CD4-positive, alpha-beta T cell treated with Interleukin-4 for 1 hour (primary cell): ENCODE measurements around the gene PTGES2.

Source experiments
- DNase-seq, 2 donors: peaks; one replicate each; pipeline ENCODE4 v3.0.0-alpha.2; 2020 to 2022

The PTGES2 gene

GRCh38 chr9:128102196-128102595, 25.3 kb downstream of the PTGES2 start:
- DNase-seq = no peak

DNA sequence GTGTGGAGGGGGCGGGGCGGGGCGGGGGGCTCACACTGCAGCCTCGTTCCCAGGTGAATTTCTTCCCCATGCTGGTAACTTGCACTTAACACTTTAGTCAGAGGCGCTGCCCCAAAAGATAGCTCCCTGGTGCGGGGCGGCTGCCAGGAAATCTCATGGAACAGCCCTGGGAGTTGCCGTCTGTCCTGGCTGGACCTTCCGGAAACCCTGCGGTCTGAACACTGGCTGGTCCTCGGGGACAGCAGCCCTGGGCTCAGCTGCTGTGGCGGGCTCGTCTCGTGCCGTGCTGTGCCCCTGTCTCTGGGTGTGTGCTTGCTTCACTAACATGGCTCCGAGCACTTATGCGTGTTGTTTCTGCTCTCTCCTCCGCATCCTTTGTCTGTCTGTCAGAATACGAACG, 25.8 kb downstream of the PTGES2 start:
- no peak for DNase-seq

- no peak for DNase-seq
These were observed 26.3 kb downstream of the PTGES2 start for GRCh38 chr9:128101231-128101661.

DNA sequence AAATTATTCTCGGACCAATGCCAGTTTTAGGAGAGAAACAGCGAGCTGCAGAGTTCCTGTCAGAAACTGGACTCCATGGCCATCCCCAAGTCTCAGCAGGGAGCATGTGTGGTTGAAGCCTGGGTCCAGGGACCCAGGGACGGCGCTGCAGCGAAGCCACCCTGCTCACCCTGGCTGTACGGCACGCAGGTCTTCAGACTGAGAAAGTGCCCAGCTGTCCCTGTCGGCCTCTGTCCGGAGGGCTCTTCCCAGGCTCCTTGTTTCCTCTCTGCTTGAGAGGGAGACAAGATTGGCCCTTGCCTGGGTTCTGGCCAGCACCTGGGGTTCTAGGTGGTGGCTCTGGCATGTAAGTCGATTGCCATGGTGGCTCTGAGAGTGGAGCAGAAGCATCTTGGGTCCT, 26.9 kb downstream of the PTGES2 start:
- DNase-seq = no peak

- no peak for DNase-seq
These were observed 27.5 kb downstream of the PTGES2 start for GRCh38 chr9:128099932-128100491.

DNA sequence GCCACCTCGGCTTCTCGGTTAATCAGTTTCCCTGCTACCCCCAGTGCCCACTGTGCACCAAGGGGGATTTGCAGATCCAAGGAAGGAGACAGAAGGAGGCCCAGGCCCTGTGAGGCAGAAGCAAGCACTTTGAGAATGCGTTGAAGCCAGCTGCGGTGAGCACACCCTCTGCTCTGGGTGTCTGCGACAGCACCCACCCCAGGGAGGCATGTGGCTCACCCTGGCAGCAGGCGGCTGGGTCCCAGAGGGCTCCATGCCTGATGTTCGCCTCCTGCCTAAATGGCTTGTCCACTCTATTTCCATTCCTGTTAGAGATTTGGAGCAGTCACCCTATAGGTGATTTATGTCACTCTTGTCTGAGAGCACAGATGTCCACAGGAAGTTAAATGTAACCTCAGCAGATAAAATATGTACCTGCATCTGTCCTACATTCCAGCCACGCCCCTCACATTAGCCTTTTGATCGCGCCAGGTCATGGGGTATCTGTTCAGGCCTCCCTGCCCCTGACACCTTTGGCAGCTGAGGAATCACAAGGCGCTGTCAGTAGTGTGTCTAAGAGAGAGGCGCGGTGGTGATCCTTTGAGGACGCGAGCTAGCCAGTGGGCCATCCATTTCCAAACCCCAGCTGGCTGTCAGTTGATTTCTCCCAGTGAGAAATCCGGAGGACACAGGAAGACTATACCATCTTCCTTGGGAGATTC, 28.1 kb downstream of the PTGES2 start:
- no peak for DNase-seq

GRCh38 chr9:128098297-128099230, 29.0 kb downstream of the PTGES2 start:
- DNase-seq = peak; percentile 56 to 86

GRCh38 chr9:128097543-128098296, 29.8 kb downstream of the PTGES2 start:
- no peak for DNase-seq

DNA sequence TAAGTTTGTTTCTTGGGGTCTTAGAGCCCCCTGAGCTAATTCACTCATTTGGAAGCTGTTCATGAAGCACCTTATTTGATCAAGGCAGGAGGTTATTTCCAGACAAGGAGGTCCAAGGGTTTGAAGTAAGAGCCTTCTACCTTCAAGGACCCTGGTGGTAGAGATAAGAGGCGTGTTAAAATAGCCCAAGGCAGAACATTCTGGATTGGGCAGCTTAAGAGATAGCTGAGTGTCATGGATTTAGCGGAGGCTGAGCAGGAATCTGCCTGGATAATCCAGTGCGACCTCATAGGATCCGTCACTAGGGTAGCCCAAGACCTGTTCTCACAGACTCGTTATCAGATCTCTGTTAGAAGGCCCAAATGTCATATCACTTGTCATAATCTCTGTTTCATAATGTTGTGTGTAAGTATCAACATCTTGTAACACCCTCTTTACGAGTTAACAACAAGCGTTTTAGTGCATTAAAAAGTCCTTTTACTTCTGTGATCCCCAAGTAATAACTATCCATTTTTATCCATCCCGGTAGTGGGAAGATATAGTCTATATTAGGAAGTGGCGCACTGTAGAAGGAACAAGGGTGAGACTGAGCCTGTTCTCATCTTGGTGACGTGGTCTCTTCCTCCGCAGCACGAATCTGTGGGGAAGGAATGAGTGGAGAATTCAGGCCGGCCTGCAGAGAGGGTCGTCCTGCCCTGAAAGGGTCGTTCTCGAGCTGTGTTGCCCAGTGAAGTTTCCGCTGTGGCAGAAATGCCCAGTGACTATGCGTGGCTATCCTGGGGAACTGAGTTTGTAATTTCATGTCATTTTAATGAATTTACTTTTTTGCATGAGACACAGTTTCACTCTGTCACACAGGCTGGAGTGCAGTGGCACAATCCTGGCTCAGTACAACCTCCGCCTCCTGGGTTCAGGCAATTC, 30.7 kb downstream of the PTGES2 start:
- no peak for DNase-seq

GRCh38 chr9:128094950-128095544, 32.5 kb downstream of the PTGES2 start:
- no peak for DNase-seq

GRCh38 chr9:128094166-128094949, 33.2 kb downstream of the PTGES2 start:
- DNase-seq = peak; percentile 81 to 91

GRCh38 chr9:128093011-128093410, 34.5 kb downstream of the PTGES2 start:
- peak; percentile 35 to 36 for DNase-seq

DNA sequence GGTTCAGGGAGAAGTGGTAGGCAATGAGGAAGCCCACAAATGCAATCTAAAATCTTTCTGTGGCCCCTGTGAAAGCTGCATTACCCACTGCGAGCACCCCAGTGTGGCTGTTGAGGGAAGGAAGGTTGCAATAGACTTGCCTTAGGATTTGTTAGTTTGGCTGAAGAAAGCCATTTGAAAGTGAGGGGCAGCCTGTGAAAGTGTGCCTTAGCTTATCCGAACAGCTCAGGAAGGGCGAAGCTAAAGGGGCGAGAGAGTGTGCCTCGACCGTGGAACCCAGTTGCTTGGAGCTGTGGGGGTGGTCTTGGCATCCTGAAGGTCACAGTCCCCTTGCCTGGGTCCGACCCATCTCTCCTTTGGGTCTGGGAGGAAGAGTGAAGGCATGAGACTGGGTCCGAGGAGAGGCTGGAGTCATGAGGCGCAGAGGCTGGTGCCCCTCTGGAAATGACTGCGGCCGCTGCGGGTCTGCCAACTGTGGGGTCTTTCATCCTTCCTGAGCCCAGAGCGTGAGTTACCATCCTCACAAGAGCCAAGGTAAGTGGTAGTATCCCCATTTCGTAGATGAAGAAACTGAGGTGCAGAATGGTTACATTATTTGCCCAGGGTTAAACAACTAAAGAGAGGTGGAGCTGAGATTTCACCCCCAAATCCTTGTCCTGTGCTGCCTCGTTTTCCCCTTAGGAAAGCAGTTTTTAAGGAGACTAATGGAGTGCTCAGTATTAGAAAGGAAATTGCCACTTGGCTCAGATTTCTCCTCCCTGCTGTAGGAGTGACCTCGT, 35.1 kb downstream of the PTGES2 start:
- DNase-seq = no peak

DNA sequence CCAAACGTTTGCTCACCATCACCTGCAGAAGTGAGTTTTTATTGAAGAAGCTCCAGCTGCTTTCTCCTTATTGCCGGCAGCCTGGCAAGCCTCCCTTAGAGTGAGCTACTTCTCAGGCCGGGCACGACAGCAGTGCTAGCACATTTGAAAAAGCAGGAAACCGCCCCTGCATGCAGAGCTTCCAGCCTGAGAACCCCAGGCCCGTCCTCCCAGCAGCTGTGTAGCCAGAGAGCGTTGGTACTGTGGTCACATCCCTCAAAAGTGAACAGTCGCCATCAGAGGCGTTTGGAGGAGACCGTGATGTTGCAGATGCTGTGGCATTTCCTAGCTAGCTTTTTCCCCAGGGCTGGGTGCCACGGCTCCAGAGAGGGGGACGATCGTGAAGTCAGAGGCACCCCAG, 36.0 kb downstream of the PTGES2 start:
- DNase-seq = no peak

GRCh38 chr9:128091144-128091543, 36.4 kb downstream of the PTGES2 start:
- no peak for DNase-seq

DNA sequence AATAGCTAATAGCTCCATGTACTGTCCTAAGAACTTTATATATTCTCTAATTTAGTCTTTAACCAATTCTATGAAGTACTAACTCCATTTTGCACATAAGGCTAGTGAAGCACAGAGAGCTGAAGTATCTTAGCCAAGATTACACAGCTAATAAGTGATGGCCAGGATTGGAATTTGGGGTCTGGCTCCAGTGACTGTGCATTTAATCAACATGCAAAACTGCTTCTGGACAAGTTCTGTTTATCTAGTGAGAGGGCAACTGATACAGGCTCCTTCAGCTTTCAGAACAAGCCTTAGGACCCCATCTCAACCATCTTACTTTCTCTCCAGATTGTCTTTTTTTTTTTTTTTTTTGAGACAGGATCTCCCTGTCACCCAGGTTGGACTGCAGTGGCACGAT, 38.2 kb downstream of the PTGES2 start:
- no peak for DNase-seq

DNA sequence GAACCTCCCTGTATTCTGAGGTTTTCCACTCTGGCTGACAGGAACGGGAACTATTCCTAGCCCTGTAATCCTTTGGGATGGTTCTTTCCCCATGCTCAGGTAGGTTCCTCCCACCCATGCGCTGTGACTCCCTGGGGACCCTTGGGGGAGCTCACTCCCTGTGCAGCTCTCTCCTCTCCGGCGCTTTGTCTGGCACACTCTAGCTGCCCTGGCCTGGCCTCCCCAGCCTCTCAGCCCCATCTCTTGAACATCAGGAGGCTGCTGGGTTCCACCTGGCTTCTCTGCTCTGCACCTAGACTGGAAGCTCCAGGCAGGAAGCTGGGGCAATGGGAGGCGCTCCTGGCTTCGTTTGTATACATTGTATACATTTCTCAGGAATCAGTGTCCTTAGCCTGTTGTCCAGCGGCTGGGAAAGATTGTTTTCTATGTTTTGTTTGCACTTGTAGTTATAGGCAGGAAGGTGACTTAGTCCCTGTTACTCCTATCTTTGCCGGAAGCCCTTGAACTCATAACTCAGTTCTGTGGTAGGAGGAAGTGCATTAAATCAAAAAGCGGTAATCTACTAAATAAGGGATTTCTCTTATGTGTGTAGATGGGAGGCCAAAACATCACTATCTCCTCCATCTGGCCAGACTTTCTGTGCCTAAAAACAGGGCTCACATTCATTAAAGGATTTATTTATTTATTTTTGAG, 39.1 kb downstream of the PTGES2 start:
- DNase-seq = peak in 1 of 2 donors; percentile 29

DNA sequence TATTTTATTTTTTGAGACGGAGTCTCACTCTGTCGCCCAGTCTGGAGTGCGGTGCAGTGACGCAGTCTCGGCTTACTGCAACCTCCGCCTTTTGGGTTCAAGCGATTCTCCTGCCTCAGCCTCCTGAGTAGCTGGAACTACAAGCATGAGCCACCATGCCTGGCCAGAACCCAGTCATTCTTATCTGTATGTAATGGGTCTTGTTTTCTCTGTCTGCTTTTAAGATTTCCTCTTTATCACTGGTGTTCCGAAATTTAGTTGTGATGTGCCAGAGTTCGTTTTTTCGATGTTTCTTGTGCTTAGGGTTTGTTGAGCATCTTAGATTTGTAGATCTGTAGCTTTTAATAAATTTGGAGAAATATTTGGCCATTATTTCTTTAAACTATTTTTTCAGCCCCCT, 40.3 kb downstream of the PTGES2 start:
- DNase-seq = no peak

GRCh38 chr9:128085943-128086342, 41.6 kb downstream of the PTGES2 start:
- DNase-seq = no peak
